Right ventricle myocardium inferior (tissue), 1 donor: ENCODE data around the gene CCT7. TPM values are rescaled to one million over a fixed set of nuclear protein-coding genes. Genes with fewer than 3 reads are reported as not detected.
A peak's percentile ranks its signal among the peaks of the same experiment; 100 is the strongest.
"Not testable (repeated sequence)": the region's sequence is repeated elsewhere in the genome, so short reads cannot be mapped to it uniquely, and the experiment has no call there.

Experiments
- ATAC-seq: fragments of 200-7000 bp; cut with Tn5 transposase; one replicate; pipeline ENCODE4 v1.9.1; 2020; ENCODE audit warnings: mild to moderate bottlenecking, moderate library complexity
- DNase-seq: peaks from one replicate; pipeline ENCODE4 v3.0.0; 2021; ENCODE audit errors: missing footprints
- intact Hi-C: fragments of 100-400 bp; cut with DNase I; formaldehyde crosslinking; loops from one replicate; pipeline ENCODE4 v1.11.0; 2022
- long read RNA-seq: library from polyadenylated mRNA; unstranded; transcript quantifications from one replicate; pipeline ENCODE4 v2.0.0, GENCODE V29; 2021
- total RNA-seq: library from RNA; stranded (reverse); fragmentation: NEBNext Ultra II Directional; extraction: Animal tissue kit (Norgen Biotek cat#: 25700); gene quantifications from one replicate; pipeline ENCODE4 v1.2.1, GENCODE V29; 2021
- donor health status: DM: no; HTN: yes; CAD: no; lungs with severe emphysema.

Gene CCT7
- total RNA-seq: 212 TPM
- long read RNA-seq, transcript CCT7-201 (12 exons, 1,916 nt): major isoform, 140 of 148 reads
- long read RNA-seq, partial matches to known transcripts: 5 of 148 reads
- long read RNA-seq, other reads (novel, unspliced or antisense): 3 of 148 reads

- intact Hi-C loops: no loop called here
- DNase-seq (peak; percentile 92), ATAC-seq (peak; percentile 89)
Measured at GRCh38 chr2:73233932-73234832, at the start of gene CCT7. CCT7 (plus strand) TSS chr2:73234308; CDS start chr2:73234379, 71 bp downstream.

GRCh38 chr2:73185965-73186364 lies 48.1 kb upstream of the CCT7 start:
- intact Hi-C loops: no loop called here
- DNase-seq (no peak), ATAC-seq (no peak)

GRCh38 chr2:73187549-73187948 lies 46.6 kb upstream of the CCT7 start:
- intact Hi-C loops: no loop called here
- ATAC-seq (no peak), DNase-seq (no peak)

GRCh38 chr2:73197579-73197978 lies 36.5 kb upstream of the CCT7 start:
- intact Hi-C loops: no loop called here
- no peak for ATAC-seq

GRCh38 chr2:73200281-73200680 lies 33.8 kb upstream of the CCT7 start:
- intact Hi-C loops, DNase-seq, ATAC-seq: not testable (repeated sequence)

More at GRCh38 chr2:73197579-73197978, 36.5 kb upstream of the CCT7 start:
- no peak for DNase-seq

GRCh38 chr2:73202156-73203054 lies 31.7 kb upstream of the CCT7 start, which contains the start of gene NOTO:
NOTO (plus strand) TSS chr2:73202574; CDS start chr2:73202667, 93 bp downstream.
- intact Hi-C loops: no loop called here
- ATAC-seq (peak; percentile 42), DNase-seq (no peak)

GRCh38 chr2:73203055-73203681 lies 30.9 kb upstream of the CCT7 start:
- intact Hi-C loops: no loop called here
- DNase-seq (no peak), ATAC-seq (no peak)

GRCh38 chr2:73205611-73206010 lies 28.5 kb upstream of the CCT7 start:
- ATAC-seq: no peak
- DNase-seq: no peak
- intact Hi-C loops: no loop called here

GRCh38 chr2:73208258-73208657 lies 25.9 kb upstream of the CCT7 start:
- intact Hi-C loops: no loop called here
- DNase-seq (no peak), ATAC-seq (no peak)

GRCh38 chr2:73210019-73210418 lies 24.1 kb upstream of the CCT7 start:
- intact Hi-C loops: no loop called here
- DNase-seq (no peak), ATAC-seq (no peak)

- DNase-seq (no peak), ATAC-seq (no peak)
- intact Hi-C loops: no loop called here
Measured at GRCh38 chr2:73210696-73211095, 23.4 kb upstream of the CCT7 start.

GRCh38 chr2:73212098-73212447 lies 22.0 kb upstream of the CCT7 start:
- ATAC-seq (no peak), DNase-seq (no peak)
- intact Hi-C loops: no loop called here

GRCh38 chr2:73212448-73213176 lies 21.5 kb upstream of the CCT7 start:
- intact Hi-C loops: no loop called here
- DNase-seq (no peak), ATAC-seq (peak; percentile 73)

GRCh38 chr2:73214120-73215035 lies 19.7 kb upstream of the CCT7 start, which contains the start of gene SMYD5:
SMYD5 (plus strand) TSS chr2:73214245; CDS start chr2:73214267, 22 bp downstream.
- intact Hi-C loops: no loop called here
- DNase-seq (peak; percentile 92), ATAC-seq (peak; percentile 94)

GRCh38 chr2:73215254-73215653 lies 18.9 kb upstream of the CCT7 start:
- intact Hi-C loops: no loop called here

GRCh38 chr2:73217160-73217559 lies 16.9 kb upstream of the CCT7 start:
- intact Hi-C loops: no loop called here
- ATAC-seq (no peak), DNase-seq (no peak)

More at GRCh38 chr2:73215254-73215653, 18.9 kb upstream of the CCT7 start:
- DNase-seq: no peak
- ATAC-seq: no peak

- intact Hi-C loops: no loop called here
- DNase-seq (no peak), ATAC-seq (no peak)
Measured at GRCh38 chr2:73217826-73218225, 16.3 kb upstream of the CCT7 start.
